ENCODE measurements around the gene WWOX. TPM values are rescaled to one million over a fixed set of nuclear protein-coding genes. Genes with fewer than 3 reads are reported as not detected.

Gene WWOX
- total and polyA plus RNA-seq, 4 experiments from 2014 or later, result 10.4 to 23.1 (median 17.5) TPM

- intact Hi-C loops (cut with micrococcal nuclease), result loop anchor here (1.0 kb wide), 1 partner anchor 677 kb away; no protein-coding TSS in a partner anchor
- POLR2A ChIA-PET (ENCODE audit: partially characterized antibody), result interaction anchor here (0.9 kb wide), 1 partner anchor 676 kb away, joined by 3 read pairs; the partner anchor contains the start of gene MAF
- peaks cover 10 to 22% of the 10 kb centered on the region in 2 donors for H3K36me3 Mint-ChIP-seq
- Histone ChIP-seq H3K27me3 (ENCODE audit: insufficient read depth, low read length) (no peaks in the 10 kb centered on the region), H3K36me3 (ENCODE audit: insufficient read depth, low read length) (no peaks in the 10 kb centered on the region), H3K4me1 (ENCODE audit: insufficient read depth, low read length) (no peaks in the 10 kb centered on the region), H3K4me3 (ENCODE audit: low read length in 2 of 2) (no peak overlapping the region), H3K27ac (ENCODE audit: low read depth, low read length) (no peak overlapping the region), H3K9me3 (ENCODE audit: control insufficient read depth in 1 of 2, low read length in 2 of 2) (no peaks in the 10 kb centered on the region)
- peaks cover 2 to 26% (median 21%) of the 10 kb centered on the region in 8 donors for H3K9me3 Mint-ChIP-seq
- CTCF ChIA-PET (ENCODE audit: partially characterized antibody), result interaction anchor here (0.7 to 3.0 kb wide), 13 partner anchors 8 to 678 kb away, joined by 3 to 19 read pairs (median 4); partner anchors contain the start of gene MAF
- H3K4me1 Mint-ChIP-seq, result peaks cover 0 to 17% (median 10%) of the 10 kb centered on the region in 4 donors
- H3K27me3 Mint-ChIP-seq, result no peaks in the 10 kb centered on the region
- DNase-seq, result peak in 2 of 5 donors; percentile 7 to 25
- peak overlapping the region in 2 of 7 donors; percentile 16 to 42 for H3K27ac Mint-ChIP-seq
- no peak overlapping the region for H3K4me3 Mint-ChIP-seq
Measured at GRCh38 chr16:78925083-78925767, 825.8 kb downstream of the WWOX start.

DNA sequence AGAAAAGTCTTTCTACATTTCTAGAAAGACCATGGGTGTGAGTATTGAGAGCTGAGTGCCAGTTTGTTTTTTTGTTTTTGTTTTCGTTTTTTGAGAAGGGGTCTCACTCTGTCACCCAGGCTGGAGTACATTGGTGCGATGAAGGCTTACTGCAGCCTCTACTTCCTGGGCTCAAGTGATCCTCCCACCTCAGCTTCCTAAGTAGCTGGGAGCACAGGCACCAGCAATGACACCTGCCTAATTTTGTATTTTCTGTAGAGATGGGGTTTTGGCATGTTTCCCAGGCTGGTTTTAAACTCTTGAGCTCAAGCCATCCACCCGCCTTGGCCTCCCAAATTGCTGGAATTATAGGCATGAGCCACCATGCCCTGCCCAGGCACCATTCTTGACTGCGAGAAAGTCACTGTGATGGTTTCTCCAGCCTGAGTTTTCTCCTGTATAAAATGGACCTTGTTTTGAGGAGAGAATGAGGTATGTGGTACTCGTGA, 827.3 kb downstream of the WWOX start:
- H3K9me3 ChIP-seq (ENCODE audit: control insufficient read depth in 1 of 2, low read length in 2 of 2), result no peaks in the 10 kb centered on the region
- POLR2A ChIA-PET (ENCODE audit: partially characterized antibody), result no interaction called here
- Mint-ChIP-seq H3K27ac (peak overlapping the region in 1 of 7 donors; percentile 33), H3K27me3 (no peaks in the 10 kb centered on the region), H3K9me3 (peaks cover 0 to 13% (median 10%) of the 10 kb centered on the region in 8 donors), H3K36me3 (peaks cover 3 to 9% of the 10 kb centered on the region in 2 donors), H3K4me1 (peaks cover 0 to 13% (median 6%) of the 10 kb centered on the region in 4 donors), H3K4me3 (no peak overlapping the region)
- no peaks in the 10 kb centered on the region for H3K27me3 ChIP-seq (ENCODE audit: insufficient read depth, low read length)
- no peak overlapping the region for H3K27ac ChIP-seq (ENCODE audit: low read depth, low read length)
- no peaks in the 10 kb centered on the region for H3K36me3 ChIP-seq (ENCODE audit: insufficient read depth, low read length)
- H3K4me3 ChIP-seq (ENCODE audit: low read length in 2 of 2), result no peak overlapping the region
- DNase-seq, result no peak
- CTCF ChIA-PET (ENCODE audit: partially characterized antibody), result interaction anchor here (1.4 to 3.0 kb wide), 2 partner anchors 663 to 674 kb away, joined by 3 to 19 read pairs; partner anchors contain the start of gene MAF
- intact Hi-C loops (cut with micrococcal nuclease), result no loop called here
- no peaks in the 10 kb centered on the region for H3K4me1 ChIP-seq (ENCODE audit: insufficient read depth, low read length)

DNA sequence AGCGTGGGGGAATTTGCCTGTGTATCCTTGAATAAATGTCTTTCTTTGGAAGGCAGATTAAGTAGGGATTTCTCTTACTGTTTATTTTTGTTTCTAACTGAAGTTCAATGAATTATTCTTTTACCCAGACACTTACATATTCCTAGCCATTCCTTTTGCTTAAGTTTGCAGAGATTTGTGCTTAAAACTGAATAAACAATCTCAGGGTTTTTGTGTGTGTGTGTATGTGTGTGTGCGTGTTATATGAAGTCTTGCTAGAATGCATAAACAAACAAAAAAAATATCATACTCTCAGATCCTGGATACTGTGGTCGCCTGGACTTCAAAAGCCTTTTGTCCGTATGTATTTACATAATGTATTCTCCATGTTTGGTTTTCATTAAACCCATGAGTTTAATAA, 828.3 kb downstream of the WWOX start:
- H3K9me3 Mint-ChIP-seq, result peaks cover 0 to 7% (median 5%) of the 10 kb centered on the region in 8 donors

DNA sequence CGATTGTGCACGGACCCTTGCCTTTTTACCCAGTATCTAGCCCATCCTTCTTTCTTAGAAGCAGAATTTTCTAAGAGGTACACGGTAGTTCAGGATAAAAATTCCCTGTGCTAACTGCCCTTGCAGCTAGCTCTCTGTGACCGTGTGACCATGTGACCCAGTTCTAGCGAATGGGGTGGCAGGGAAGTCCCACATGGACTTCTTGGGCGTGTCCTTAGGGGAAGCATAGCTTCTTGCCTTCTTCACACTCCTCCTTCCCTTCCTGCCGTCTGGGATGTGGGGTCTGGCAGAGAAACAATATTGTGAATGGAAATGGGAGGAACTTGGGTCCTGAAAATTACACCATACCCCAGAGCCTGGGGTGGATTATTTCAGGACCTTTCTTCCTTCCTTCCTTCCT, 830.4 kb downstream of the WWOX start:
- CTCF ChIA-PET (ENCODE audit: partially characterized antibody), result no interaction called here
- intact Hi-C loops (cut with micrococcal nuclease), result no loop called here
- no peak overlapping the region for H3K4me3 ChIP-seq (ENCODE audit: low read length in 2 of 2)

More for the DNA sequence above, 828.3 kb downstream of the WWOX start:
- no peak overlapping the region for H3K4me3 ChIP-seq (ENCODE audit: low read length in 2 of 2)
- ChIA-PET POLR2A (ENCODE audit: partially characterized antibody) (no interaction called here), CTCF (ENCODE audit: partially characterized antibody) (no interaction called here)
- H3K4me3 Mint-ChIP-seq, result no peak overlapping the region
- no peaks in the 10 kb centered on the region for H3K27me3 ChIP-seq (ENCODE audit: insufficient read depth, low read length)
- intact Hi-C loops (cut with micrococcal nuclease), result no loop called here
- no peaks in the 10 kb centered on the region for H3K36me3 ChIP-seq (ENCODE audit: insufficient read depth, low read length)
- no peaks in the 10 kb centered on the region for H3K4me1 ChIP-seq (ENCODE audit: insufficient read depth, low read length)
- H3K9me3 ChIP-seq (ENCODE audit: control insufficient read depth in 1 of 2, low read length in 2 of 2), result no peaks in the 10 kb centered on the region
- no peak for DNase-seq
- H3K36me3 Mint-ChIP-seq, result peaks cover 3 to 5% of the 10 kb centered on the region in 2 donors
- peaks cover 0 to 13% (median 6%) of the 10 kb centered on the region in 4 donors for H3K4me1 Mint-ChIP-seq
- H3K27ac Mint-ChIP-seq, result no peak overlapping the region
- H3K27ac ChIP-seq (ENCODE audit: low read depth, low read length), result no peak overlapping the region
- H3K27me3 Mint-ChIP-seq, result no peaks in the 10 kb centered on the region

DNA sequence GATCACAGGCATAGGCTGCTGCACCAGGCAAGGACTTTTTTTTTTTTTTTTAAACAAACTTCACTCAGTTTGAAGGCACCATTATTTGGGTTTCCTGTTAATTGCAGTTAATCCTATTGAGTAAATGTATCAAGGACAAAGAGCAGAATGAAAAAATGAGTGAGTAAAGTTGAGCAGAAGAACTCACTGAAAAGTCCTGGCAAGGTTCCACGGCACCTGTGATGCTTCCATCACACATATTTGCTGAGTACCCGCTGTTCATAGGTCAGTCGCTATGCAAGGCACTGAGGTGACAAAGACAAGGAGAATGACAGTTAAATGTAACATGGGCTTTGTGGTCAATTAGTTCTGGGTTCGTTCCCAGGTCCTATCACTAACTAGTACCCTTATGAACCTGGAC, 831.1 kb downstream of the WWOX start:
- no peaks in the 10 kb centered on the region for H3K9me3 ChIP-seq (ENCODE audit: control insufficient read depth in 1 of 2, low read length in 2 of 2)
- Mint-ChIP-seq H3K27ac (no peak overlapping the region), H3K36me3 (peaks cover 0 to 2% of the 10 kb centered on the region in 2 donors), H3K9me3 (peaks cover 0 to 3% (median 0%) of the 10 kb centered on the region in 8 donors), H3K27me3 (no peaks in the 10 kb centered on the region), H3K4me3 (no peak overlapping the region), H3K4me1 (peaks cover 0 to 3% (median 0%) of the 10 kb centered on the region in 4 donors)
- H3K27me3 ChIP-seq (ENCODE audit: insufficient read depth, low read length), result no peaks in the 10 kb centered on the region
- ChIA-PET POLR2A (ENCODE audit: partially characterized antibody) (interaction anchor here (0.6 kb wide), 1 partner anchor 116 kb away, joined by 3 read pairs; no protein-coding TSS in a partner anchor), CTCF (ENCODE audit: partially characterized antibody) (no interaction called here)
- DNase-seq, result no peak
- H3K36me3 ChIP-seq (ENCODE audit: insufficient read depth, low read length), result no peaks in the 10 kb centered on the region
- H3K4me3 ChIP-seq (ENCODE audit: low read length in 2 of 2), result no peak overlapping the region
- no peak overlapping the region for H3K27ac ChIP-seq (ENCODE audit: low read depth, low read length)
- H3K4me1 ChIP-seq (ENCODE audit: insufficient read depth, low read length), result no peaks in the 10 kb centered on the region
- intact Hi-C loops (cut with micrococcal nuclease), result no loop called here

More for the DNA sequence above, 830.4 kb downstream of the WWOX start:
- Histone ChIP-seq H3K9me3 (ENCODE audit: control insufficient read depth in 1 of 2, low read length in 2 of 2) (no peaks in the 10 kb centered on the region), H3K27ac (ENCODE audit: low read depth, low read length) (no peak overlapping the region), H3K27me3 (ENCODE audit: insufficient read depth, low read length) (no peaks in the 10 kb centered on the region), H3K36me3 (ENCODE audit: insufficient read depth, low read length) (no peaks in the 10 kb centered on the region), H3K4me1 (ENCODE audit: insufficient read depth, low read length) (no peaks in the 10 kb centered on the region)
- H3K36me3 Mint-ChIP-seq, result no peaks in the 10 kb centered on the region
- H3K9me3 Mint-ChIP-seq, result peaks cover 0 to 2% (median 0%) of the 10 kb centered on the region in 8 donors
- H3K4me3 Mint-ChIP-seq, result no peak overlapping the region
- H3K27ac Mint-ChIP-seq, result no peak overlapping the region
- POLR2A ChIA-PET (ENCODE audit: partially characterized antibody), result interaction anchor here (0.6 kb wide), 1 partner anchor 117 kb away, joined by 3 read pairs; no protein-coding TSS in a partner anchor
- no peaks in the 10 kb centered on the region for H3K27me3 Mint-ChIP-seq
- H3K4me1 Mint-ChIP-seq, result peaks cover 0 to 10% (median 4%) of the 10 kb centered on the region in 4 donors
- no peak for DNase-seq

- CTCF ChIA-PET (ENCODE audit: partially characterized antibody), result no interaction called here
- intact Hi-C loops (cut with micrococcal nuclease), result no loop called here
- H3K4me1 Mint-ChIP-seq, result no peaks in the 10 kb centered on the region
- H3K4me3 Mint-ChIP-seq, result no peak overlapping the region
- no peaks in the 10 kb centered on the region for H3K27me3 ChIP-seq (ENCODE audit: insufficient read depth, low read length)
- H3K9me3 ChIP-seq (ENCODE audit: control insufficient read depth in 1 of 2, low read length in 2 of 2), result no peaks in the 10 kb centered on the region
- POLR2A ChIA-PET (ENCODE audit: partially characterized antibody), result no interaction called here
- H3K4me3 ChIP-seq (ENCODE audit: low read length in 2 of 2), result no peak overlapping the region
- peaks cover 0 to 4% (median 0%) of the 10 kb centered on the region in 8 donors for H3K9me3 Mint-ChIP-seq
- peaks cover 0 to 2% of the 10 kb centered on the region in 2 donors for H3K36me3 Mint-ChIP-seq
- no peaks in the 10 kb centered on the region for H3K36me3 ChIP-seq (ENCODE audit: insufficient read depth, low read length)
- no peaks in the 10 kb centered on the region for H3K27me3 Mint-ChIP-seq
- no peak for DNase-seq
- H3K4me1 ChIP-seq (ENCODE audit: insufficient read depth, low read length), result no peaks in the 10 kb centered on the region
- H3K27ac Mint-ChIP-seq, result no peak overlapping the region
- H3K27ac ChIP-seq (ENCODE audit: low read depth, low read length), result no peak overlapping the region
Measured at GRCh38 chr16:78931267-78931666, 831.8 kb downstream of the WWOX start.

GRCh38 chr16:78931678-78932077, 832.2 kb downstream of the WWOX start:
- POLR2A ChIA-PET (ENCODE audit: partially characterized antibody), result no interaction called here
- peak overlapping the region in 1 of 7 donors; percentile 12 for H3K27ac Mint-ChIP-seq
- CTCF ChIA-PET (ENCODE audit: partially characterized antibody), result no interaction called here
- Histone ChIP-seq H3K4me1 (ENCODE audit: insufficient read depth, low read length) (no peaks in the 10 kb centered on the region), H3K36me3 (ENCODE audit: insufficient read depth, low read length) (no peaks in the 10 kb centered on the region), H3K27me3 (ENCODE audit: insufficient read depth, low read length) (no peaks in the 10 kb centered on the region), H3K4me3 (ENCODE audit: low read length in 2 of 2) (no peak overlapping the region), H3K9me3 (ENCODE audit: control insufficient read depth in 1 of 2, low read length in 2 of 2) (no peaks in the 10 kb centered on the region), H3K27ac (ENCODE audit: low read depth, low read length) (no peak overlapping the region)
- H3K36me3 Mint-ChIP-seq, result peaks cover 0 to 2% of the 10 kb centered on the region in 2 donors
- no peak for DNase-seq
- intact Hi-C loops (cut with micrococcal nuclease), result no loop called here
- no peak overlapping the region for H3K4me3 Mint-ChIP-seq
- H3K9me3 Mint-ChIP-seq, result peaks cover 0 to 4% (median 0%) of the 10 kb centered on the region in 8 donors
- no peaks in the 10 kb centered on the region for H3K27me3 Mint-ChIP-seq
- no peaks in the 10 kb centered on the region for H3K4me1 Mint-ChIP-seq
